Retinal pigment epithelial cell (primary cell): ENCODE measurements around the gene COL4A2.

Experiments used
- DNase-seq: peaks from one replicate; pipeline ENCODE4 v3.0.0-alpha.2; 2010; ENCODE audit warnings: low read depth
- H3K4me3 ChIP-seq: 2 replicates; pipeline ENCODE4 v1.5.1; 2011; ENCODE audit warnings: mild to moderate bottlenecking, low read length, control low read depth, moderate library complexity
- CTCF ChIP-seq: conservative IDR thresholded peaks from 2 replicates; pipeline ENCODE4 v1.5.1; 2011; ENCODE audit warnings: low read depth, low read length, control low read depth, inconsistent platforms

COL4A2 gene

GRCh38 chr13:110379905-110380341 lies 72.8 kb downstream of the COL4A2 start:
- TF ChIP-seq CTCF: no peak
- DNase-seq: no peak
- H3K4me3 ChIP-seq: no peak overlapping the region

- DNase-seq: no peak
- TF ChIP-seq CTCF: no peak
- no peak overlapping the region for H3K4me3 ChIP-seq
Observed at GRCh38 chr13:110380359-110381028, 73.4 kb downstream of the COL4A2 start.

- no peak overlapping the region for H3K4me3 ChIP-seq
Observed at GRCh38 chr13:110381029-110381360, 73.9 kb downstream of the COL4A2 start.

GRCh38 chr13:110382229-110382628 lies 75.1 kb downstream of the COL4A2 start:
- no peak overlapping the region for H3K4me3 ChIP-seq
- TF ChIP-seq CTCF: no peak
- DNase-seq: no peak

More at GRCh38 chr13:110381029-110381360, 73.9 kb downstream of the COL4A2 start:
- DNase-seq: no peak
- TF ChIP-seq CTCF: no peak

- no peak for DNase-seq
- no peak for TF ChIP-seq CTCF
- no peak overlapping the region for H3K4me3 ChIP-seq
Observed at GRCh38 chr13:110382830-110383229, 75.7 kb downstream of the COL4A2 start.

- DNase-seq: no peak
- TF ChIP-seq CTCF: no peak
- no peak overlapping the region for H3K4me3 ChIP-seq
Observed at GRCh38 chr13:110387451-110388107, 80.5 kb downstream of the COL4A2 start.
